ENCODE measurements around the gene RPL7A. TPM values are rescaled to one million over a fixed set of nuclear protein-coding genes. Genes with fewer than 3 reads are reported as not detected.

Gene RPL7A
- total RNA-seq, 1 experiment from 2014 or later = 1,920 TPM

- no peak for TF ChIP-seq CTCF (conservative IDR thresholded peaks at IDR 0.05; ENCODE audit: low read depth, low read length)
- TF ChIP-seq EZH2 (IDR thresholded peaks at IDR 0.05; ENCODE audit: borderline replicate concordance, low read depth, low read length, poor library complexity, severe bottlenecking) = no peak
- no peaks in the 10 kb centered on the region for H3K4me1 ChIP-seq (ENCODE audit: insufficient read depth, low read length, poor library complexity, severe bottlenecking)
- no peak overlapping the region for H3K27ac ChIP-seq (ENCODE audit: low read depth, low read length, poor library complexity, severe bottlenecking)
- CTCF ChIA-PET = no interaction called here
- BruUV-seq (replicated peaks) = no TSS peak
- no peak for DNase-seq (ENCODE audit: low spot score)
- H3K36me3 ChIP-seq (ENCODE audit: insufficient read depth, low read length, poor library complexity, severe bottlenecking) = peaks cover 67% of the 10 kb centered on the region
- POLR2A ChIA-PET (ENCODE audit: low non-redundant PET) = interaction anchor here (0.6 to 0.7 kb wide), 2 partner anchors 18 to 232 kb away, joined by 3 read pairs; no protein-coding TSS in a partner anchor
- no peaks in the 10 kb centered on the region for H3K9me3 ChIP-seq (ENCODE audit: low read depth, low read length, poor library complexity, severe bottlenecking)
- intact Hi-C loops (cut with micrococcal nuclease; ENCODE audit: unreplicated experiment) = no loop called here
- H3K4me3 ChIP-seq (ENCODE audit: low read depth, low read length, poor library complexity, severe bottlenecking) = no peak overlapping the region
- H3K27me3 ChIP-seq (replicated peaks; ENCODE audit: insufficient read depth, low read depth, low read length, poor library complexity) = no peaks in the 10 kb centered on the region
Measured at GRCh38 chr9:133367221-133367620, 19.2 kb downstream of the RPL7A start.

GRCh38 chr9:133367778-133368177 is 19.8 kb downstream of the RPL7A start:
- no peak for TF ChIP-seq EZH2 (IDR thresholded peaks at IDR 0.05; ENCODE audit: borderline replicate concordance, low read depth, low read length, poor library complexity, severe bottlenecking)
- TF ChIP-seq CTCF (conservative IDR thresholded peaks at IDR 0.05; ENCODE audit: low read depth, low read length) = no peak
- H3K9me3 ChIP-seq (ENCODE audit: low read depth, low read length, poor library complexity, severe bottlenecking) = no peaks in the 10 kb centered on the region
- no peak overlapping the region for H3K4me3 ChIP-seq (ENCODE audit: low read depth, low read length, poor library complexity, severe bottlenecking)
- POLR2A ChIA-PET (ENCODE audit: low non-redundant PET) = interaction anchor here (0.7 kb wide), 1 partner anchor 19 kb away, joined by 3 read pairs; no protein-coding TSS in a partner anchor
- H3K4me1 ChIP-seq (ENCODE audit: insufficient read depth, low read length, poor library complexity, severe bottlenecking) = no peaks in the 10 kb centered on the region
- no TSS peak for BruUV-seq (replicated peaks)
- CTCF ChIA-PET = no interaction called here
- H3K27me3 ChIP-seq (replicated peaks; ENCODE audit: insufficient read depth, low read depth, low read length, poor library complexity) = no peaks in the 10 kb centered on the region
- no peak overlapping the region for H3K27ac ChIP-seq (ENCODE audit: low read depth, low read length, poor library complexity, severe bottlenecking)
- no peak for DNase-seq (ENCODE audit: low spot score)
- intact Hi-C loops (cut with micrococcal nuclease; ENCODE audit: unreplicated experiment) = no loop called here
- H3K36me3 ChIP-seq (ENCODE audit: insufficient read depth, low read length, poor library complexity, severe bottlenecking) = peaks cover 67% of the 10 kb centered on the region

- POLR2A ChIA-PET (ENCODE audit: low non-redundant PET) = no interaction called here
- no peaks in the 10 kb centered on the region for H3K4me1 ChIP-seq (ENCODE audit: insufficient read depth, low read length, poor library complexity, severe bottlenecking)
- TF ChIP-seq EZH2 (IDR thresholded peaks at IDR 0.05; ENCODE audit: borderline replicate concordance, low read depth, low read length, poor library complexity, severe bottlenecking) (no peak), CTCF (conservative IDR thresholded peaks at IDR 0.05; ENCODE audit: low read depth, low read length) (no peak)
- peak; percentile 20 for DNase-seq (ENCODE audit: low spot score)
- no TSS peak for BruUV-seq (replicated peaks)
- peaks cover 67% of the 10 kb centered on the region for H3K36me3 ChIP-seq (ENCODE audit: insufficient read depth, low read length, poor library complexity, severe bottlenecking)
- intact Hi-C loops (cut with micrococcal nuclease; ENCODE audit: unreplicated experiment) = no loop called here
- no peak overlapping the region for H3K27ac ChIP-seq (ENCODE audit: low read depth, low read length, poor library complexity, severe bottlenecking)
- H3K4me3 ChIP-seq (ENCODE audit: low read depth, low read length, poor library complexity, severe bottlenecking) = no peak overlapping the region
- H3K9me3 ChIP-seq (ENCODE audit: low read depth, low read length, poor library complexity, severe bottlenecking) = no peaks in the 10 kb centered on the region
- CTCF ChIA-PET = no interaction called here
- no peaks in the 10 kb centered on the region for H3K27me3 ChIP-seq (replicated peaks; ENCODE audit: insufficient read depth, low read depth, low read length, poor library complexity)
Measured at GRCh38 chr9:133368249-133368881, 20.3 kb downstream of the RPL7A start.
